Motor neuron (in vitro differentiated cells): Measurements from ENCODE around the gene ACE. TPM values are rescaled to one million over a fixed set of nuclear protein-coding genes. Genes with fewer than 3 reads are reported as not detected.

Source experiments
- ATAC-seq, 8 experiments: fragments of 200-7000 bp; cut with Tn5 transposase; replicated peaks in 6 of 8; 2 replicates each; pipeline ENCODE4 v1.8.0; 2021; ENCODE audit warnings: mild to moderate bottlenecking in 8 of 8, moderate library complexity in 8 of 8
- H3K27ac ChIP-seq, 2 donors: fragments of 250-450 bp; sonication (Bioruptor Pico); 2 replicates each; pipeline ENCODE4 v1.9.0; 2021; ENCODE audit warnings: antibody characterized with exemption in 2 of 2, mild to moderate bottlenecking in 2 of 2, moderate library complexity in 1 of 2
- H3K4me1 ChIP-seq, 2 donors: fragments of 250-450 bp; sonication (Bioruptor Pico); replicated peaks in 1 of 2; 2 replicates each; pipeline ENCODE4 v1.6.1; 2021; ENCODE audit warnings: antibody characterized with exemption in 2 of 2, mild to moderate bottlenecking in 2 of 2, moderate library complexity in 1 of 2
- H3K4me3 ChIP-seq, 5 donors: fragments of 250-450 bp; sonication (Bioruptor Pico); 2 replicates each; pipeline ENCODE4 v1.9.0; 2021; ENCODE audit warnings: antibody characterized with exemption in 5 of 5, mild to moderate bottlenecking in 5 of 5, moderate library complexity in 4 of 5
- WGBS, 10 experiments: fragments of 450-650 bp; shearing (Covaris generic); methylation state at CpG; one replicate each; pipeline ENCODE4 v1.0.0; 2022; 5-methylcytosine and 5-hydroxymethylcytosine counted together
- in situ Hi-C, 9 experiments: fragments of 400-800 bp; cut with MboI; loops; one replicate each; pipeline ENCODE4 v1.15.0; 2021; ENCODE audit warnings: low sequenced_read_pairs in 9 of 9, low pct_unique_long_range_greater_than_20kb in 2 of 9; ENCODE audit not compliant: unreplicated experiment in 9 of 9
- total RNA-seq, 8 experiments: library from RNA; unstranded; fragments of 300-600 nt; gene quantifications; 2 replicates each; pipeline versions ENCODE4 v1.2.3 to v1.2.4, GENCODE V29; 2022

Gene ACE
- total RNA-seq, 8 experiments from 2014 or later: 0.49 to 3.2 (median 1.4) TPM

GRCh38 chr17:63438092-63439051, 38.5 kb upstream of the ACE start:
- no peak overlapping the region for H3K27ac ChIP-seq
- in situ Hi-C loops: loop anchor here in 5 of 9 experiments (10.0 to 25.0 kb wide), 2 partner anchors 174 to 176 kb away; partner anchors contain the start of genes MAP3K3 (in 4 of the 5) and TACO1 (in 4 of the 5)
- ATAC-seq: no peak
- 40 to 100% (median 57%) methylated on average over 1 to 5 of the region's 46 CpGs; no CpG with 5 or more reads in 6 of the 10 experiments for WGBS, 10 experiments
- peaks cover 0 to 3% of the 10 kb centered on the region in 2 donors for H3K4me1 ChIP-seq
- H3K4me3 ChIP-seq: no peak overlapping the region

- no peak overlapping the region for H3K4me3 ChIP-seq
- no peak overlapping the region for H3K27ac ChIP-seq
- 49 to 100% (median 92%) methylated on average over 4 to 8 of the region's 8 CpGs; no CpG with 5 or more reads in 1 of the 10 experiments for WGBS, 10 experiments
- ATAC-seq: no peak
- H3K4me1 ChIP-seq: peaks cover 0 to 3% of the 10 kb centered on the region in 2 donors
- in situ Hi-C loops: loop anchor here in 5 of 9 experiments (10.0 to 25.0 kb wide), 2 partner anchors 173 to 175 kb away; partner anchors contain the start of genes MAP3K3 (in 4 of the 5) and TACO1 (in 4 of the 5)
These were observed 37.2 kb upstream of the ACE start for GRCh38 chr17:63439687-63440086.

- no peak for ATAC-seq
- Histone ChIP-seq H3K4me3 (no peak overlapping the region), H3K27ac (no peak overlapping the region), H3K4me1 (peaks cover 0 to 6% of the 10 kb centered on the region in 2 donors)
- 70 to 100% (median 88%) methylated on average over 2 to 13 of the region's 22 CpGs; no CpG with 5 or more reads in 2 of the 10 experiments for WGBS, 10 experiments
- in situ Hi-C loops: loop anchor here in 4 of 9 experiments (25.0 kb wide), 1 partner anchor 172 kb away; the partner anchor contains the start of genes MAP3K3 (in 4 of the 4) and TACO1 (in 4 of the 4)
These were observed 36.6 kb upstream of the ACE start for GRCh38 chr17:63440127-63440769.

GRCh38 chr17:63440770-63441335, 36.0 kb upstream of the ACE start:
- WGBS, 10 experiments: 66 to 90% (median 83%) methylated on average over 2 to 8 of the region's 16 CpGs; no CpG with 5 or more reads in 6 of the 10 experiments
- no peak for ATAC-seq

GRCh38 chr17:63441654-63442053, 35.2 kb upstream of the ACE start:
- Histone ChIP-seq H3K27ac (no peak overlapping the region), H3K4me1 (peaks cover 0 to 7% of the 10 kb centered on the region in 2 donors), H3K4me3 (no peak overlapping the region)
- in situ Hi-C loops: loop anchor here in 4 of 9 experiments (25.0 kb wide), 1 partner anchor 171 kb away; the partner anchor contains the start of genes MAP3K3 (in 4 of the 4) and TACO1 (in 4 of the 4)
- no peak for ATAC-seq
- 67 to 100% (median 91%) methylated on average over 1 to 4 of the region's 13 CpGs; no CpG with 5 or more reads in 6 of the 10 experiments for WGBS, 10 experiments

More at GRCh38 chr17:63440770-63441335, 36.0 kb upstream of the ACE start:
- H3K27ac ChIP-seq: no peak overlapping the region
- H3K4me3 ChIP-seq: no peak overlapping the region
- in situ Hi-C loops: loop anchor here in 4 of 9 experiments (25.0 kb wide), 1 partner anchor 171 kb away; the partner anchor contains the start of genes MAP3K3 (in 4 of the 4) and TACO1 (in 4 of the 4)
- H3K4me1 ChIP-seq: peaks cover 0 to 6% of the 10 kb centered on the region in 2 donors

- 57 to 100% (median 93%) methylated on average over 1 to 6 of the region's 8 CpGs; no CpG with 5 or more reads in 5 of the 10 experiments for WGBS, 10 experiments
- no peak for ATAC-seq
- Histone ChIP-seq H3K27ac (no peak overlapping the region), H3K4me3 (no peak overlapping the region), H3K4me1 (peaks cover 0 to 11% of the 10 kb centered on the region in 2 donors)
- in situ Hi-C loops: loop anchor here in 4 of 9 experiments (25.0 kb wide), 1 partner anchor 170 kb away; the partner anchor contains the start of genes MAP3K3 (in 4 of the 4) and TACO1 (in 4 of the 4)
These were observed 34.8 kb upstream of the ACE start for GRCh38 chr17:63442074-63442473.

- in situ Hi-C loops: loop anchor here in 4 of 9 experiments (25.0 kb wide), 1 partner anchor 170 kb away; the partner anchor contains the start of genes MAP3K3 (in 4 of the 4) and TACO1 (in 4 of the 4)
- 47 to 85% (median 80%) methylated on average over 2 to 10 of the region's 11 CpGs; no CpG with 5 or more reads in 4 of the 10 experiments for WGBS, 10 experiments
- ATAC-seq: peak in 2 of 8 experiments; percentile 51 to 53
- peaks cover 0 to 16% of the 10 kb centered on the region in 2 donors for H3K4me1 ChIP-seq
- no peak overlapping the region for H3K4me3 ChIP-seq
- H3K27ac ChIP-seq: no peak overlapping the region
These were observed 34.3 kb upstream of the ACE start for GRCh38 chr17:63442549-63443035.

- in situ Hi-C loops: loop anchor here in 4 of 9 experiments (25.0 kb wide), 1 partner anchor 169 kb away; the partner anchor contains the start of genes MAP3K3 (in 4 of the 4) and TACO1 (in 4 of the 4)
- Histone ChIP-seq H3K27ac (no peak overlapping the region), H3K4me3 (no peak overlapping the region), H3K4me1 (peaks cover 0 to 16% of the 10 kb centered on the region in 2 donors)
- 60 to 100% (median 85%) methylated on average over 2 to 6 of the region's 6 CpGs; no CpG with 5 or more reads in 4 of the 10 experiments for WGBS, 10 experiments
- ATAC-seq: no peak
These were observed 33.8 kb upstream of the ACE start for GRCh38 chr17:63443053-63443452.

GRCh38 chr17:63444457-63444856, 32.4 kb upstream of the ACE start:
- Histone ChIP-seq H3K4me1 (peaks cover 0 to 16% of the 10 kb centered on the region in 2 donors), H3K4me3 (no peak overlapping the region), H3K27ac (no peak overlapping the region)
- in situ Hi-C loops: loop anchor here in 4 of 9 experiments (25.0 kb wide), 1 partner anchor 168 kb away; the partner anchor contains the start of genes MAP3K3 (in 4 of the 4) and TACO1 (in 4 of the 4)
- ATAC-seq: no peak
- WGBS, 10 experiments: 20 to 87% (median 74%) methylated on average over 1 to 3 of the region's 3 CpGs; no CpG with 5 or more reads in 4 of the 10 experiments

- in situ Hi-C loops: loop anchor here in 4 of 9 experiments (25.0 kb wide), 1 partner anchor 167 kb away; the partner anchor contains the start of genes MAP3K3 (in 4 of the 4) and TACO1 (in 4 of the 4)
- ATAC-seq: no peak
- Histone ChIP-seq H3K4me1 (peaks cover 0 to 16% of the 10 kb centered on the region in 2 donors), H3K27ac (no peak overlapping the region), H3K4me3 (peak overlapping the region in 2 of 5 donors; percentile 47 to 55)
- WGBS, 10 experiments: 0 to 100% (median 67%) methylated on average over 1 to 6 of the region's 7 CpGs; no CpG with 5 or more reads in 3 of the 10 experiments
These were observed 31.8 kb upstream of the ACE start for GRCh38 chr17:63445065-63445464.

GRCh38 chr17:63445571-63445953, 31.3 kb upstream of the ACE start:
- no peak overlapping the region for H3K27ac ChIP-seq
- H3K4me1 ChIP-seq: peaks cover 0 to 16% of the 10 kb centered on the region in 2 donors
- peak; percentile 10 to 75 (median 28) for ATAC-seq
- in situ Hi-C loops: loop anchor here in 4 of 9 experiments (25.0 kb wide), 1 partner anchor 167 kb away; the partner anchor contains the start of genes MAP3K3 (in 4 of the 4) and TACO1 (in 4 of the 4)
- WGBS, 10 experiments: 0 to 28% (median 15%) methylated on average over 3 to 5 of the region's 24 CpGs; no CpG with 5 or more reads in 7 of the 10 experiments
- H3K4me3 ChIP-seq: peak overlapping the region; percentile 47 to 80 (median 56)
